ENCODE results near the gene NFX1.

GRCh38 chr9:33355933-33356332 is 65.6 kb downstream of the NFX1 start:
- TF ChIP-seq CTCF (IDR thresholded peaks at IDR 0.05) (no peak), POLR2AphosphoS5 (IDR thresholded peaks at IDR 0.05; ENCODE audit: insufficient read depth in 1 of 2, low read depth in 1 of 2) (no peak)

Measured in vagina (tissue), 2 donors.